HepG2 (cell line): Measurements from ENCODE around the gene CLEC5A. TPM values are rescaled to one million over a fixed set of nuclear protein-coding genes. Genes with fewer than 3 reads are reported as not detected.

Source experiments
- ATAC-seq: fragments of 200-7000 bp; cut with Tn5 transposase; 3 replicates; pipeline ENCODE4 v1.9.1; 2020; ENCODE audit warnings: mild to moderate bottlenecking, moderate library complexity
- BruUV-seq: library from RNA; stranded (reverse); fragments of 400-500 nt; replicated peaks from 2 replicates; lab custom pipeline; 2021; lab: Mats Ljungman, UMichigan
- CTCF ChIA-PET: fragments of 300-600 bp; formaldehyde crosslinking; extraction: SDS; loops from one replicate; lab custom pipeline; 2021; ENCODE audit warnings: low total read pairs, inconsistent platforms, low intra/inter-chr PET ratio; lab: Yijun Ruan, JAX
- POLR2A ChIA-PET: fragments of 350-600 bp; sonication (Branson Sonifier 250); formaldehyde crosslinking; loops from one replicate; lab custom pipeline; 2020; ENCODE audit warnings: antibody characterized with exemption, inconsistent platforms; lab: Yijun Ruan, JAX
- DNase-seq: peaks from one replicate; pipeline ENCODE4 v3.0.0-alpha.2; 2015; ENCODE audit warnings: low spot score
- FAIRE-seq: peaks from 3 replicates; lab custom pipeline; 2011; peaks lifted over from hg19 to GRCh38; lab: Jason Lieb, UNC
- H2AFZ ChIP-seq: one replicate; pipeline ENCODE4 v1.6.1; 2011; ENCODE audit warnings: low read length, inconsistent platforms
- H3K27ac ChIP-seq: fragments of 300-600 bp; 3 replicates; pipeline ENCODE4 v1.8.0; 2011; ENCODE audit warnings: mixed run types, mild to moderate bottlenecking, mixed read lengths, low read length, inconsistent platforms; ENCODE audit not compliant: insufficient read depth; ENCODE audit errors: extremely low read length
- H3K27me3 ChIP-seq, 2 experiments: fragments of 200-600 bp in 1 of 2; 2 replicates in 1 of 2; 3 replicates in 1 of 2; pipeline versions ENCODE4 v1.6.0 to v1.8.0; 2011; ENCODE audit warnings: low read length in 2 of 2, mild to moderate bottlenecking in 2 of 2, moderate library complexity in 2 of 2, inconsistent platforms in 1 of 2; ENCODE audit not compliant: insufficient read depth in 2 of 2, control insufficient read depth in 1 of 2
- H3K36me3 ChIP-seq, 2 experiments: fragments of 200-600 bp in 1 of 2; replicated peaks in 1 of 2; 2 replicates in 1 of 2; 3 replicates in 1 of 2; pipeline versions ENCODE4 v1.5.1 to v1.8.0; 2011; ENCODE audit warnings: low read length in 2 of 2, inconsistent platforms in 1 of 2; ENCODE audit not compliant: insufficient read depth in 2 of 2, control insufficient read depth in 1 of 2
- H3K4me1 ChIP-seq: 2 replicates; pipeline ENCODE4 v1.5.1; 2012; ENCODE audit warnings: low read length, inconsistent platforms; ENCODE audit not compliant: insufficient read depth
- H3K4me2 ChIP-seq: 2 replicates; pipeline ENCODE4 v1.6.0; 2011; ENCODE audit warnings: low read depth, low read length, inconsistent platforms
- H3K4me3 ChIP-seq, 3 experiments: fragments of 200-600 bp in 1 of 3; sonication (generic), shearing (Covaris generic) in 1 of 3; replicated peaks in 1 of 3; 2 replicates each; pipeline ENCODE4 v1.5.1; 2011 to 2016; ENCODE audit warnings: low read length in 3 of 3, inconsistent platforms in 2 of 3, low read depth in 2 of 3, mild to moderate bottlenecking in 2 of 3, control low read depth in 1 of 3, mixed read lengths in 1 of 3; ENCODE audit not compliant: insufficient read depth in 1 of 3
- H3K79me2 ChIP-seq: one replicate; pipeline ENCODE4 v1.6.1; 2011; ENCODE audit warnings: low read length, inconsistent platforms; ENCODE audit not compliant: insufficient read depth
- H3K9ac ChIP-seq: 2 replicates; pipeline ENCODE4 v1.6.0; 2011; ENCODE audit warnings: mild to moderate bottlenecking, low read depth, low read length, inconsistent platforms; ENCODE audit not compliant: insufficient read depth
- H3K9me3 ChIP-seq: 2 replicates; pipeline ENCODE4 v1.5.1; 2012; ENCODE audit warnings: mild to moderate bottlenecking, low read length
- H4K20me1 ChIP-seq: 2 replicates; pipeline ENCODE4 v1.6.0; 2011; ENCODE audit warnings: inconsistent platforms, mild to moderate bottlenecking, low read length, moderate library complexity; ENCODE audit not compliant: insufficient read depth
- ATF7 ChIP-seq, 2 experiments: fragments of 450-650 bp in 1 of 2; sonication (generic) in 1 of 2; formaldehyde crosslinking in 1 of 2; IDR thresholded peaks; 2 replicates each; pipeline versions ENCODE4 v1.4.0 to v1.6.1; 2016 to 2020; ENCODE audit warnings: antibody characterized with exemption in 1 of 2, mild to moderate bottlenecking in 1 of 2, missing genetic modification reagents in 1 of 2
- MZF1 ChIP-seq: sonication (generic); formaldehyde crosslinking; IDR thresholded peaks from 2 replicates; pipeline ENCODE4 v1.8.1; 2023; ENCODE audit warnings: mild to moderate bottlenecking, missing genetic modification reagents, borderline replicate concordance
- SMAD3 ChIP-seq: sonication (generic); formaldehyde crosslinking; IDR thresholded peaks from 2 replicates; pipeline ENCODE4 v1.4.0; 2020; ENCODE audit warnings: missing genetic modification reagents
- ZFP62 ChIP-seq: sonication (generic); formaldehyde crosslinking; IDR thresholded peaks from 2 replicates; pipeline ENCODE4 v1.4.0; 2020; ENCODE audit warnings: missing genetic modification reagents
- ZNF597 ChIP-seq: sonication (generic); formaldehyde crosslinking; IDR thresholded peaks from 2 replicates; pipeline ENCODE4 v1.5.0; 2020; ENCODE audit warnings: missing genetic modification reagents
- ZNF672 ChIP-seq: sonication (generic); formaldehyde crosslinking; IDR thresholded peaks from 2 replicates; pipeline ENCODE4 v1.8.1; 2022; ENCODE audit warnings: missing genetic modification reagents
- WGBS: methylation state at CpG from one replicate; pipeline ENCODE4 v1.1.6; 2017; ENCODE audit warnings: low lambda C conversion rate; 5-methylcytosine and 5-hydroxymethylcytosine counted together
- in situ Hi-C: cut with HindIII; loops from 2 replicates; pipeline ENCODE4 v1.10.0; 2017; ENCODE audit warnings: low pct_unique_long_range_greater_than_20kb; ENCODE audit not compliant: extremely low pct_ligation_motif_present
- intact Hi-C: fragments of 100-400 bp; cut with micrococcal nuclease; formaldehyde crosslinking; loops from one replicate; pipeline ENCODE4 v1.10.0; 2022; ENCODE audit not compliant: unreplicated experiment
- polyA plus RNA-seq, 8 experiments: library from polyadenylated mRNA; depleted of rRNA in 3 of 8; stranded (reverse) in 7 of 8; unstranded in 1 of 8; fragments of >200 nt; fragmentation: Illumina TruSeq in 4 of 8; extraction: Trizol in 4 of 8; gene quantifications; 2 replicates each; pipeline versions ENCODE4 v1.2.1 to v1.2.3, GENCODE V29; 2011 to 2016; ENCODE audit warnings: low read depth in 4 of 8, missing spikeins in 1 of 8, mixed read lengths in 1 of 8; ENCODE audit not compliant: insufficient read depth in 1 of 8
- total RNA-seq, 5 experiments: library from RNA; depleted of rRNA; stranded (reverse); fragments of >200 nt; fragmentation: Illumina TruSeq; extraction: Trizol; gene quantifications; 2 replicates each; pipeline ENCODE4 v1.2.3, GENCODE V29; 2016; ENCODE audit warnings: low read depth in 1 of 5

The CLEC5A gene
- total and polyA plus RNA-seq, 2 of the 13 experiments (the other 11 are each of a cell fraction or from before 2014, with no cell fraction given): not detected

- TF ChIP-seq ZNF597: no peak
- no peak for TF ChIP-seq ZFP62 (CRISPR knock-in tag)
- TF ChIP-seq, all 625 proteins: peak for 0
Observed at GRCh38 chr7:141973673-141974072, 26.9 kb upstream of the CLEC5A start, which contains the start of gene TAS2R38 (continued).

GRCh38 chr7:141960687-141961422 lies 14.1 kb upstream of the CLEC5A start:
- no peaks in the 10 kb centered on the region for H3K79me2 ChIP-seq
- H3K36me3 ChIP-seq: no peaks in the 10 kb centered on the region
- DNase-seq: no peak
- H4K20me1 ChIP-seq: no peaks in the 10 kb centered on the region
- no peaks in the 10 kb centered on the region for H3K9me3 ChIP-seq
- no TSS peak for BruUV-seq
- H2AFZ ChIP-seq: no peak overlapping the region
- H3K4me1 ChIP-seq: no peaks in the 10 kb centered on the region
- ATAC-seq: no peak
- in situ Hi-C loops: no loop called here
- POLR2A ChIA-PET: no interaction called here
- 16% methylated on average over 3 of the region's 3 CpGs for WGBS
- intact Hi-C loops: loop anchor here (2.0 kb wide), 1 partner anchor 24 kb away; no protein-coding TSS in a partner anchor
- H3K4me2 ChIP-seq: no peak overlapping the region
- H3K9ac ChIP-seq: no peak overlapping the region
- TF ChIP-seq ATF7 (IDR thresholded peaks at IDR 0.05): peak; percentile 71; the same call in 1 of the 2 replicates
- no peak for TF ChIP-seq ATF7 (CRISPR knock-in tag; IDR thresholded peaks at IDR 0.05)
- TF ChIP-seq ZNF672 (CRISPR knock-in tag): no peak
- FAIRE-seq: no peak
- H3K27ac ChIP-seq: no peak overlapping the region
- CTCF ChIA-PET: no interaction called here
- H3K27me3 ChIP-seq: no peaks in the 10 kb centered on the region
- no peak overlapping the region for H3K4me3 ChIP-seq

- Histone ChIP-seq H3K79me2 (no peaks in the 10 kb centered on the region), H3K4me3 (no peak overlapping the region), H4K20me1 (no peaks in the 10 kb centered on the region), H3K9me3 (no peaks in the 10 kb centered on the region), H3K4me2 (no peak overlapping the region), H2AFZ (no peak overlapping the region), H3K9ac (no peak overlapping the region), H3K27ac (no peak overlapping the region), H3K36me3 (no peaks in the 10 kb centered on the region), H3K4me1 (no peaks in the 10 kb centered on the region), H3K27me3 (no peaks in the 10 kb centered on the region)
- 4% methylated on average over 3 of the region's 3 CpGs for WGBS
- DNase-seq: no peak
- POLR2A ChIA-PET: no interaction called here
- CTCF ChIA-PET: no interaction called here
- no TSS peak for BruUV-seq
- no peak for TF ChIP-seq SMAD3
- no peak for TF ChIP-seq MZF1 (CRISPR knock-in tag)
- intact Hi-C loops (no loop called here), in situ Hi-C loops (no loop called here)
- no peak for ATAC-seq
- no peak for FAIRE-seq
Observed at GRCh38 chr7:141956084-141956483, 9.3 kb upstream of the CLEC5A start.
